Activated CD4-positive, alpha-beta T cell treated with anti-CD3 and anti-CD28 coated beads, Interleukin-2, amount 10 ng/mL, durations not matched to agents 24 days and 14 days (primary cell): ENCODE results near the gene GTF2I. TPM values are rescaled to one million over a fixed set of nuclear protein-coding genes. Genes with fewer than 3 reads are reported as not detected.
"Not testable (repeated sequence)": the region's sequence is repeated elsewhere in the genome, so short reads cannot be mapped to it uniquely, and the experiment has no call there.

ENCODE experiments used
- DNase-seq: peaks from one replicate; pipeline ENCODE4 v3.0.0; 2022
- H3K27ac Mint-ChIP-seq: one replicate; pipeline ENCODE4 v1.8.0; 2022; ENCODE audit warnings: mild to moderate bottlenecking, mixed read lengths
- H3K27me3 Mint-ChIP-seq: one replicate; pipeline ENCODE4 v1.8.0; 2022; ENCODE audit warnings: mixed read lengths
- H3K36me3 Mint-ChIP-seq: one replicate; pipeline ENCODE4 v1.8.0; 2022; ENCODE audit warnings: low read depth, mild to moderate bottlenecking, mixed read lengths
- H3K4me1 Mint-ChIP-seq: one replicate; pipeline ENCODE4 v1.8.0; 2021; ENCODE audit warnings: mixed read lengths
- H3K4me3 Mint-ChIP-seq: one replicate; pipeline ENCODE4 v1.8.0; 2022; ENCODE audit warnings: mild to moderate bottlenecking, moderate library complexity, mixed read lengths
- H3K9me3 Mint-ChIP-seq: one replicate; pipeline ENCODE4 v1.8.0; 2021; ENCODE audit warnings: mixed read lengths
- intact Hi-C: fragments of 100-400 bp; cut with micrococcal nuclease; formaldehyde crosslinking; loops from one replicate; pipeline ENCODE4 v1.15.1; 2023
- total RNA-seq: library from RNA; stranded (reverse); gene quantifications from 2 replicates; pipeline ENCODE4 v1.2.3, GENCODE V29; 2022

Gene GTF2I
- total RNA-seq, 1 donor from 2014 or later, result 189 TPM

- H3K9me3 Mint-ChIP-seq, result no peaks in the 10 kb centered on the region
- H3K4me1 Mint-ChIP-seq, result peaks cover 37% of the 10 kb centered on the region
- H3K27ac Mint-ChIP-seq, result no peak overlapping the region
Measured at GRCh38 chr7:74665296-74665938, 7.9 kb downstream of the GTF2I start.

GRCh38 chr7:74667013-74667412 is 9.5 kb downstream of the GTF2I start:
- Mint-ChIP-seq H3K36me3 (peaks cover 40% of the 10 kb centered on the region), H3K4me1 (peaks cover 30% of the 10 kb centered on the region)
- DNase-seq, H3K9me3 Mint-ChIP-seq, H3K27ac Mint-ChIP-seq, intact Hi-C loops, H3K4me3 Mint-ChIP-seq, H3K27me3 Mint-ChIP-seq: not testable (repeated sequence)

More at GRCh38 chr7:74665296-74665938, 7.9 kb downstream of the GTF2I start:
- Mint-ChIP-seq H3K4me3 (no peak overlapping the region), H3K36me3 (peaks cover 41% of the 10 kb centered on the region), H3K27me3 (no peaks in the 10 kb centered on the region)
- intact Hi-C loops, result no loop called here
- DNase-seq, result no peak

GRCh38 chr7:74667520-74667919 is 10.0 kb downstream of the GTF2I start:
- H3K27me3 Mint-ChIP-seq, H3K9me3 Mint-ChIP-seq, H3K4me3 Mint-ChIP-seq, H3K27ac Mint-ChIP-seq, intact Hi-C loops, DNase-seq: not testable (repeated sequence)
- Mint-ChIP-seq H3K4me1 (peaks cover 32% of the 10 kb centered on the region), H3K36me3 (peaks cover 40% of the 10 kb centered on the region)

- no peak for DNase-seq
- Mint-ChIP-seq H3K27ac (no peak overlapping the region), H3K4me1 (peaks cover 19% of the 10 kb centered on the region), H3K4me3 (no peak overlapping the region), H3K9me3 (no peaks in the 10 kb centered on the region), H3K27me3 (no peaks in the 10 kb centered on the region), H3K36me3 (peaks cover 24% of the 10 kb centered on the region)
- intact Hi-C loops, result loop anchor here (2.0 kb wide), 1 partner anchor 15 kb away; the partner anchor contains the start of gene GTF2I
Measured at GRCh38 chr7:74671602-74672001, 14.1 kb downstream of the GTF2I start.

- intact Hi-C loops, result no loop called here
- Mint-ChIP-seq H3K9me3 (no peaks in the 10 kb centered on the region), H3K4me1 (peaks cover 16% of the 10 kb centered on the region), H3K36me3 (peaks cover 18% of the 10 kb centered on the region), H3K27me3 (no peaks in the 10 kb centered on the region), H3K27ac (no peak overlapping the region), H3K4me3 (no peak overlapping the region)
- no peak for DNase-seq
Measured at GRCh38 chr7:74672343-74672915, 14.9 kb downstream of the GTF2I start.

- intact Hi-C loops, result no loop called here
Measured at GRCh38 chr7:74674166-74674565, 16.6 kb downstream of the GTF2I start.

GRCh38 chr7:74682829-74683228 is 25.3 kb downstream of the GTF2I start:
- Mint-ChIP-seq H3K27me3 (no peaks in the 10 kb centered on the region), H3K27ac (no peak overlapping the region), H3K4me3 (no peak overlapping the region), H3K36me3 (peaks cover 32% of the 10 kb centered on the region), H3K9me3 (no peaks in the 10 kb centered on the region), H3K4me1 (peaks cover 17% of the 10 kb centered on the region)
- intact Hi-C loops, result no loop called here
- DNase-seq, result no peak

More at GRCh38 chr7:74674166-74674565, 16.6 kb downstream of the GTF2I start:
- DNase-seq, result no peak
- H3K4me3 Mint-ChIP-seq, result no peak overlapping the region
- H3K9me3 Mint-ChIP-seq, result no peaks in the 10 kb centered on the region
- H3K27ac Mint-ChIP-seq, result no peak overlapping the region
- H3K36me3 Mint-ChIP-seq, result peaks cover 19% of the 10 kb centered on the region
- peaks cover 14% of the 10 kb centered on the region for H3K4me1 Mint-ChIP-seq
- H3K27me3 Mint-ChIP-seq, result no peaks in the 10 kb centered on the region

GRCh38 chr7:74683799-74684198 is 26.3 kb downstream of the GTF2I start:
- intact Hi-C loops, result no loop called here
- H3K27ac Mint-ChIP-seq, result no peak overlapping the region

GRCh38 chr7:74684473-74684872 is 27.0 kb downstream of the GTF2I start:
- no peak overlapping the region for H3K27ac Mint-ChIP-seq
- H3K4me3 Mint-ChIP-seq, result no peak overlapping the region
- H3K4me1 Mint-ChIP-seq, result peaks cover 17% of the 10 kb centered on the region
- peaks cover 30% of the 10 kb centered on the region for H3K36me3 Mint-ChIP-seq
- DNase-seq, result no peak
- intact Hi-C loops, result no loop called here
- H3K27me3 Mint-ChIP-seq, result no peaks in the 10 kb centered on the region
- no peaks in the 10 kb centered on the region for H3K9me3 Mint-ChIP-seq

More at GRCh38 chr7:74683799-74684198, 26.3 kb downstream of the GTF2I start:
- H3K9me3 Mint-ChIP-seq, result no peaks in the 10 kb centered on the region
- peaks cover 28% of the 10 kb centered on the region for H3K36me3 Mint-ChIP-seq
- no peak overlapping the region for H3K4me3 Mint-ChIP-seq
- H3K27me3 Mint-ChIP-seq, result no peaks in the 10 kb centered on the region
- peaks cover 17% of the 10 kb centered on the region for H3K4me1 Mint-ChIP-seq
- DNase-seq, result no peak

- Mint-ChIP-seq H3K4me1 (peaks cover 17% of the 10 kb centered on the region), H3K27me3 (no peaks in the 10 kb centered on the region), H3K36me3 (peaks cover 32% of the 10 kb centered on the region), H3K4me3 (no peak overlapping the region), H3K9me3 (no peaks in the 10 kb centered on the region), H3K27ac (no peak overlapping the region)
- DNase-seq, result no peak
- intact Hi-C loops, result no loop called here
Measured at GRCh38 chr7:74684921-74685320, 27.4 kb downstream of the GTF2I start.

GRCh38 chr7:74690474-74690873 is 33.0 kb downstream of the GTF2I start:
- Mint-ChIP-seq H3K4me1 (peaks cover 11% of the 10 kb centered on the region), H3K27ac (no peak overlapping the region), H3K4me3 (no peak overlapping the region), H3K27me3 (no peaks in the 10 kb centered on the region), H3K36me3 (peaks cover 66% of the 10 kb centered on the region), H3K9me3 (no peaks in the 10 kb centered on the region)
- intact Hi-C loops, result no loop called here
- DNase-seq, result no peak

GRCh38 chr7:74704419-74704818 is 46.9 kb downstream of the GTF2I start:
- H3K27me3 Mint-ChIP-seq, H3K9me3 Mint-ChIP-seq, H3K27ac Mint-ChIP-seq, DNase-seq, intact Hi-C loops, H3K4me1 Mint-ChIP-seq, H3K4me3 Mint-ChIP-seq: not testable (repeated sequence)
- peaks cover 62% of the 10 kb centered on the region for H3K36me3 Mint-ChIP-seq

GRCh38 chr7:74707238-74707637 is 49.7 kb downstream of the GTF2I start:
- H3K27ac Mint-ChIP-seq, result no peak overlapping the region
- no peaks in the 10 kb centered on the region for H3K4me1 Mint-ChIP-seq
- H3K9me3 Mint-ChIP-seq, result peaks cover 2% of the 10 kb centered on the region
- no peak overlapping the region for H3K4me3 Mint-ChIP-seq
- peaks cover 69% of the 10 kb centered on the region for H3K36me3 Mint-ChIP-seq
- intact Hi-C loops, result no loop called here
- DNase-seq, result no peak
- H3K27me3 Mint-ChIP-seq, result no peaks in the 10 kb centered on the region

- DNase-seq, result no peak
- peaks cover 71% of the 10 kb centered on the region for H3K36me3 Mint-ChIP-seq
- no peak overlapping the region for H3K4me3 Mint-ChIP-seq
- peaks cover 8% of the 10 kb centered on the region for H3K9me3 Mint-ChIP-seq
- intact Hi-C loops, result no loop called here
- H3K27me3 Mint-ChIP-seq, result no peaks in the 10 kb centered on the region
- no peaks in the 10 kb centered on the region for H3K4me1 Mint-ChIP-seq
- no peak overlapping the region for H3K27ac Mint-ChIP-seq
Measured at GRCh38 chr7:74708569-74709275, 51.2 kb downstream of the GTF2I start.
